Activated B cell treated with CpG ODN at 0.5 μM for 24 hours (primary cell): ENCODE data around the gene IRX1. TPM values are rescaled to one million over a fixed set of nuclear protein-coding genes. Genes with fewer than 3 reads are reported as not detected.

Experiments used
- ATAC-seq: fragments of 200-7000 bp; cut with Tn5 transposase; one replicate; pipeline ENCODE4 v1.10.0; 2021; ENCODE audit warnings: low read depth, mild to moderate bottlenecking, moderate library complexity
- CTCF ChIA-PET: fragments of 350-600 bp; sonication (Branson Sonifier 250); formaldehyde crosslinking; loops from one replicate; lab custom pipeline; 2021; ENCODE audit warnings: antibody characterized with exemption; lab: Charles Lee
- POLR2A ChIA-PET: fragments of 350-600 bp; sonication (Branson Sonifier 250); formaldehyde crosslinking; loops from one replicate; lab custom pipeline; 2021; ENCODE audit warnings: antibody characterized with exemption; lab: Charles Lee
- DNase-seq: peaks from one replicate; pipeline ENCODE4 v3.0.0; 2022
- H3K27ac Mint-ChIP-seq: one replicate; pipeline ENCODE4 v1.8.0; 2020; ENCODE audit warnings: mixed read lengths
- H3K27me3 Mint-ChIP-seq: one replicate; pipeline ENCODE4 v1.8.0; 2021; ENCODE audit warnings: mixed read lengths
- H3K36me3 Mint-ChIP-seq: one replicate; pipeline ENCODE4 v1.8.0; 2021; ENCODE audit warnings: low read depth, mixed read lengths
- H3K4me1 Mint-ChIP-seq: one replicate; pipeline ENCODE4 v1.8.0; 2021; ENCODE audit warnings: mixed read lengths
- H3K4me3 Mint-ChIP-seq: one replicate; pipeline ENCODE4 v1.8.0; 2020; ENCODE audit warnings: mild to moderate bottlenecking, mixed read lengths
- H3K9me3 Mint-ChIP-seq: one replicate; pipeline ENCODE4 v1.8.0; 2020; ENCODE audit warnings: mixed read lengths
- CTCF ChIP-seq: fragments of 200-600 bp; IDR thresholded peaks from one replicate; pipeline ENCODE4 v1.8.0; 2022; ENCODE audit warnings: antibody characterized with exemption, mild to moderate bottlenecking
- intact Hi-C: fragments of 100-400 bp; cut with micrococcal nuclease; formaldehyde crosslinking; loops from one replicate; pipeline ENCODE4 v1.15.1; 2024
- total RNA-seq: library from RNA; stranded (reverse); gene quantifications from 2 replicates; pipeline ENCODE4 v1.2.3, GENCODE V29; 2022

Gene IRX1
- total RNA-seq, 1 donor from 2014 or later = not detected

DNA sequence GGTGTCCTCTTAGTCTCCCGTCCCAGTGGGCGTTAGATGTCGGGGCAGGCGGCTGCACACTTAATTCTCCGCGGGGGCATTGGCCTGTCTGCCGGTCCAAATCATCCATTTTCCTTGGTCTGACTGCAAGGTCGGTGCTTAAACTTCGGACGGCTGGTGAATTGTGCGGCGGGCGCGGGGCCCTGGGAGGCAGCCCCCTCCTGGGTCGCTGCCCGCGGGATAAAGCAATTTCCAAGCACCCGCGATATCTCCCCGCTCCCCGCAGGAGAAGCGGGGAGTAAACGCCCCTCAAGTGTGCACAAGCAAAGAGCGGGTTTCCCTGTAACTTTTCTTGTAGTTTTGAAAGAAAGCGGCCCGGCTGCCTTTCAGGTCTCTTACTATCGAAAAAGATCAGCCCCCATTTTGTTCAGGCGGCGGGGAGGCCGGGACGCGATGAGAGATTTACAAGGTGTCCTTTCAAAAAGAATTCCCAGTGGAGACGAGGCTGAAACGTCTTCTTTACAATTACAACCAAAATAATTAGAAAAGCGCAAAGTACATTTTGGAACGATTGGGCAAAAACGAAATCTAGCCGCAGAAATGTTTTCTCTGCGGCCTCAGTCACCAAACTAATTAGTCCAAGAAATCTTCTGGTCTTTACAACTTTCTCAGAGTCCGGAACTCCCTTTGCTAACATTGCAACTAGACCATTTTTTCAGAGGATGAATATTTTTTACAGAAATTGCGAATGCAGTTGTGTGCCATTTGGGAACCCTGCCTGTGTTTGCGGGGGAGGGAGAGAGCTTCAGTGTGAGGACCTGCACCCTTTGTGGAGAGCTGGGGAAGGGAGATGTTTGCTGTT, 1.8 kb downstream of the IRX1 start:
- H3K27ac Mint-ChIP-seq = no peak overlapping the region
- H3K36me3 Mint-ChIP-seq = no peaks in the 10 kb centered on the region
- no peak for TF ChIP-seq CTCF
- no peak for DNase-seq
- no peak for ATAC-seq
- H3K4me1 Mint-ChIP-seq = no peaks in the 10 kb centered on the region
- ChIA-PET CTCF (no interaction called here), POLR2A (no interaction called here)
- peaks cover 55% of the 10 kb centered on the region for H3K27me3 Mint-ChIP-seq
- intact Hi-C loops = loop anchor here (10.0 kb wide), 1 partner anchor 843 kb away; the partner anchor contains the start of gene IRX2
- no peaks in the 10 kb centered on the region for H3K9me3 Mint-ChIP-seq
- no peak overlapping the region for H3K4me3 Mint-ChIP-seq

- ATAC-seq (no peak), DNase-seq (no peak)
- Mint-ChIP-seq H3K4me3 (no peak overlapping the region), H3K27ac (no peak overlapping the region), H3K9me3 (no peaks in the 10 kb centered on the region), H3K36me3 (no peaks in the 10 kb centered on the region), H3K27me3 (peaks cover 49% of the 10 kb centered on the region), H3K4me1 (no peaks in the 10 kb centered on the region)
- ChIA-PET CTCF (no interaction called here), POLR2A (no interaction called here)
- intact Hi-C loops = loop anchor here (10.0 kb wide), 1 partner anchor 843 kb away; the partner anchor contains the start of gene IRX2
- no peak for TF ChIP-seq CTCF
Measured at GRCh38 chr5:3598207-3598606, 2.6 kb downstream of the IRX1 start.

DNA sequence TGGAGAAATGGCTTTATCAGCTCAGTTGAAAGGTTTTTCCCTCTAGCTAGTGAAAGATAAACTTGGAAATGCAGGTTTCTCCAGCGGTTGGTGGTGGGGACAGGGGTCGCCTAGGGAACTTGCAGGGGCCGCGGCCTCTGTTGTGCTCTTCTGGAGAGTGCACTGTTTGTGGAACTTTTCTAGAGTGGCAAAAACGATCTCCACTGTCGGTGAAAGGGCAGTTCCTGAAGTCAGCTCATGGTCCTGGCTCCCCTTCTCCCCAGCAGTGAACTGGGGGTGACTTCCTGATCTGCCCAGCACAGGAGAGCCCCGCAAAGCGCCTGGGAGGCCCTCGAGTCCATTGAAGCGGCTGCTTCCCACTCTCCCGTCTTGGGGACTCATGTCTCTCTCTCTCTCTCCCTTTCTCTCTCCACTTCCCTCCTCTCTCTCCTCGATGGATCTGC, 3.2 kb downstream of the IRX1 start:
- no peak for DNase-seq
- no peak overlapping the region for H3K27ac Mint-ChIP-seq
- H3K4me1 Mint-ChIP-seq = no peaks in the 10 kb centered on the region
- H3K27me3 Mint-ChIP-seq = peaks cover 49% of the 10 kb centered on the region
- CTCF ChIA-PET = no interaction called here
- intact Hi-C loops = loop anchor here (10.0 kb wide), 1 partner anchor 844 kb away; the partner anchor contains the start of gene IRX2
- no peaks in the 10 kb centered on the region for H3K36me3 Mint-ChIP-seq
- H3K9me3 Mint-ChIP-seq = no peaks in the 10 kb centered on the region
- ATAC-seq = no peak
- POLR2A ChIA-PET = no interaction called here
- TF ChIP-seq CTCF = no peak
- no peak overlapping the region for H3K4me3 Mint-ChIP-seq

- Mint-ChIP-seq H3K36me3 (no peaks in the 10 kb centered on the region), H3K4me1 (no peaks in the 10 kb centered on the region), H3K4me3 (no peak overlapping the region), H3K27me3 (peaks cover 49% of the 10 kb centered on the region), H3K27ac (no peak overlapping the region), H3K9me3 (no peaks in the 10 kb centered on the region)
- TF ChIP-seq CTCF = no peak
- ChIA-PET POLR2A (no interaction called here), CTCF (no interaction called here)
- ATAC-seq (no peak), DNase-seq (no peak)
- intact Hi-C loops = loop anchor here (10.0 kb wide), 1 partner anchor 845 kb away; the partner anchor contains the start of gene IRX2
Measured at GRCh38 chr5:3599226-3600105, 3.8 kb downstream of the IRX1 start.
